Activated CD4-positive, CD25-positive, alpha-beta regulatory T cell (primary cell): Measurements from ENCODE around the gene ARHGEF7.

Experiments
- DNase-seq, 4 experiments: peaks; one replicate each; lab custom pipeline; 2025; lab: John Stamatoyannopoulos, UW

ARHGEF7 gene

DNA sequence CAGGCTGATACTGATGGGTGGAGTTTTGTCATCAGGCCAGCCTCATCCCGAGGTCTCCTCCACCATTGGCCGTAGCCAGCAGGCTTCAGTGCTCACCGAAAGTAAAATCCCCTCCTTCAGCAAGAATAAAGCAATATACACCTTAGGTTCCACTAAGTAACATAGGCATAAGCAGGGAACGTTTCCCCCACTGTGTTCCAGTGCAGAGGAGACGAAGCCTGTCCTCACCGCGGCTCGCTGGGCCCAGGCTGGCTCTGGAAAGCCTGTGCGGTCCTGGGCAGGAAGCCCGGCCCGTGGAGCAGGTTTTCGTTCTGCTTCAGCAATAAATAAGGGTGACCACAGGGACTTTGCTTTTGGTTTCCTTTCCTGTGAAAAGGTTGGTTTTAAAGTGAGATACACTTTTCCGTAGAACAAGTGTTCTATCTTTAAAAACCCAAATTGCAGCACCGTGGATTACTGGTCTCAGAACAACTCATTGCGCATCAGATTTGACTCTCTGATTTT lies 189.0 kb downstream of the ARHGEF7 start:
- no peak for DNase-seq

DNA sequence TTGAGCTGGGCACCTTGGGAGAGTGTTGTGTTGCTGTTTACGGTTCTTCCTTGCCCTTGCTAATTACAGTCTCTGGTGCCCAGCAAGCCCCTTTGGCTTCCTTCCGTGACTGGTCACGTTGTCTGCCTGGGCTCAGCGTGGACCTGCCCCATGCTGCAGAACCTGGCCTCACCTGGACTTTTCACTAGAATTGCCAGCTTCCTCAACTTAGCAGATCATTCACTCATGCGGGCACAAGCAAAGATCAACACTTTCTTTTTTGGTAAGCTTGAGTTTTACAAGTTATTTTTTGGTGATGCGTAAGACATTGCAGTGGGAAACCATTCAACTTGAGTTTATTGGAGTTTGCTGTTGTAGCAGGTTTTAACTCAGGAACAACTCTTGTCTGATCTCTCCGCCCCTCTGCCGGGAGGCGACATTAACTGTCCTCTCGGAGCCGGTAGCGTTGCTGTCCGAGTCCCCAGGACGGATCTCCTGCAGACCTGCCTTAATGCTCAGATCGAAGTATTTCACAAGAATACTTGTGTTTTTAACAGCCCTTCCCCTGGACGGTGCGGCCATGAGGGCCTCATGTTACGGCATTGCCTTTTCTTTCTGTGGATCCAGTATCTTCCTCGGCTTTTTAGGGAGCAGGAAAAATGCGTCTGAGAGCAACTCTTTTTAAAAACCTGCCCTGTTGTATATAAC lies 189.6 kb downstream of the ARHGEF7 start:
- no peak for DNase-seq

DNA sequence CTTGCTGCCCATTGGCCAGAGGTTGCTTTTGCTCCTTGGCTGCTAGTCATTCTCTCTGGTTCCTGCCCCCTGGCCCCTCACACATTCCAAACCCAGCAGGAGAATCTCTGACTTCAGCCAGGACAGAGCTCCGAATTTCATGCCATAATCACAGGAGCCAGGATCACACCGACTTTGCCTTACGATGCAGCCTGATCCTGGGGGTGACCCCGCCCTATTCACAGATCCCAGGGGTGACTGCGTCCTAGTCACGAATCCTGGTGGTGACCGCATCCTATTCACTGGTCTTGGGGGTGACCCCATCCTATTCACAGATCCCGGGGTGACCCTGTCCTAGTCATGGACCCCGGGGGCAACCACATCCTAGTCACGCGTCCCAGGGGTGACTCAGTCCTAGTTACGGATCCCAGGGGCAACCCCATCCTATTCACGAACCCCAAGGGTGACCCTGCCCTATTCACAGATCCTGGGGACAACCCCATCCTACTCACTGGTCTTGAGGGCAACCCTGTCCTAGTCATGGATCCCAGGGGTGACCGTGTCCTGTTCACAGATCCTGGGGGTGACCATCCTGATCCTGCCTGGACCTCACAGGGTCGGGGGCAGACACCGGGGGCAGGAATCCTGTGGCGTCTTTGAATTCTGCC lies 198.0 kb downstream of the ARHGEF7 start:
- DNase-seq, result no peak

DNA sequence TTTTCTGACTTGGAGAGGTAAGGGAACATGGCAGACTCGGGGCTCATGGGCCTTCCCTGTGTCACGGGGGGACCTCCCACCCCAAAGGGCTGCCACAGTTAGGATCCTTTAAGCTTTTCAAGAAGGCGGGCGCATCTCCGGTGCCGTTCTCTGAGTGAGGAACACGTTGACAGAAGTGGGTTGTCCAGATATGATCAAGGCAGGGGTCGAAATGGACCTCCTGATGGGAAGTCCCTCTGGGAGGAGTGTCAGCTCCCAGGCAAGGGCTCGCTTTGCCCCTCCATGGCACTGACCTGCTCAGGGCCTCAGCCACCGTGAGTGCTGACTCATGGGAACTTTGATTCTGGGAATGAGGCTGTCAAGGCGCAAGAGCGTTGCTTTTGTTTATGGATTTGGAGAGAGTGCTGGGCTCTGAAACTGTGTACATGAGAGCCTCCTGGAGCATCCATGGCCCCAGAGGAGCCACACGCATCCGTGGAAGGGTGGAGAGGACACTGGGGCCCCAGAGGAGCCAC lies 198.9 kb downstream of the ARHGEF7 start:
- DNase-seq, result no peak

GRCh38 chr13:111314852-111315251 lies 199.7 kb downstream of the ARHGEF7 start:
- DNase-seq, result no peak

GRCh38 chr13:111315347-111315995 lies 200.4 kb downstream of the ARHGEF7 start:
- no peak for DNase-seq

GRCh38 chr13:111316161-111316730 lies 201.1 kb downstream of the ARHGEF7 start:
- no peak for DNase-seq

DNA sequence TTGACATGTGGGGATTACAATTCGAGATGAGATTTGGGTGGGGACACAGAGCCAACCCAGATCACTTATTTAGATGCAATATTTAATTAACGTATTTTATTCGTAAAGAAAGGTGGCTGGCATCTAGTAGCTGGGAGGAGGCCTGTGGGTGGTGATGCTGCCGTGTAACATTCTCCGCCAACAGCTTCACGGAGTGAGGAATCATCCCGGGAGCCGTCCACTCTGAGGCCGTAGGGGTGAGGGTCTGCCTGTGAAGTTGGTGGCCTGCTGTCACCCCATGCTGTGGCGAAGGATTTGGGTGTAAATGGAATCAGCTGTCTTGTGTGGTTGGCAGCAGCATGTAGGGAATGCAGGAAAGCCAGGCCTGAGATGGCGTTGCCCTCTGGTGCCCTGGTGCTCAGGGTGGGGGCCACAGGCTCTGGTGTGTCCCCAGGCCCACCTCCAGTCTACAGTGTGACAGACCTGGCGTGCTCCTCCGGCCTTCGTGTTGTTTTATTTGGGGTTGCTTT lies 202.0 kb downstream of the ARHGEF7 start:
- DNase-seq, result no peak

GRCh38 chr13:111317571-111318345 lies 202.6 kb downstream of the ARHGEF7 start:
- DNase-seq, result no peak

- DNase-seq, result no peak
These were observed 203.3 kb downstream of the ARHGEF7 start for GRCh38 chr13:111318386-111318785.

DNA sequence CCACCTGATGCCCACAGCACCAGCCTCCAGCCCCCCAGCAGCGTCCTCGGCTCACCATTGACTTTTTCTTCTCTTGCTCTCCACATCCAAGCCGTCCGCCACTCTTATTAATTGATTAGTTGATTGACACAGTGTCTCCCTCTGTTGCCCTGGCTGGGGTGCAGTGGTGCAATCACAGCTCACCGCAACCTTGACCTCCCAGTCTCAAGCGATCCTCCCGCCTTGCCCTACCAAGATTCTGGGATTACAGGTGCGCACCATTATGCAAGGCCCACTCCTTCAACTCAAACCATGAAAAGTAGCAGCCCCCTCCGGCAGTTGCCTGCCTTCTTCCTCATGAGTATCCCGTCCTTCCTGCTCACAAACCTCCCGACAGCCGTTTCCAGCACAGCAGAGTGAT lies 204.4 kb downstream of the ARHGEF7 start:
- DNase-seq, result no peak

GRCh38 chr13:111319998-111320911 lies 205.1 kb downstream of the ARHGEF7 start, which contains the start of gene TEX29:
TSS of gene TEX29 (plus strand) at chr13:111320642. CDS start at chr13:111320891, 249 bp downstream.
- no peak for DNase-seq

GRCh38 chr13:111322001-111322915 lies 207.1 kb downstream of the ARHGEF7 start:
- DNase-seq, result no peak

GRCh38 chr13:111322916-111323331 lies 207.8 kb downstream of the ARHGEF7 start:
- DNase-seq, result no peak

GRCh38 chr13:111323549-111323948 lies 208.4 kb downstream of the ARHGEF7 start:
- no peak for DNase-seq

DNA sequence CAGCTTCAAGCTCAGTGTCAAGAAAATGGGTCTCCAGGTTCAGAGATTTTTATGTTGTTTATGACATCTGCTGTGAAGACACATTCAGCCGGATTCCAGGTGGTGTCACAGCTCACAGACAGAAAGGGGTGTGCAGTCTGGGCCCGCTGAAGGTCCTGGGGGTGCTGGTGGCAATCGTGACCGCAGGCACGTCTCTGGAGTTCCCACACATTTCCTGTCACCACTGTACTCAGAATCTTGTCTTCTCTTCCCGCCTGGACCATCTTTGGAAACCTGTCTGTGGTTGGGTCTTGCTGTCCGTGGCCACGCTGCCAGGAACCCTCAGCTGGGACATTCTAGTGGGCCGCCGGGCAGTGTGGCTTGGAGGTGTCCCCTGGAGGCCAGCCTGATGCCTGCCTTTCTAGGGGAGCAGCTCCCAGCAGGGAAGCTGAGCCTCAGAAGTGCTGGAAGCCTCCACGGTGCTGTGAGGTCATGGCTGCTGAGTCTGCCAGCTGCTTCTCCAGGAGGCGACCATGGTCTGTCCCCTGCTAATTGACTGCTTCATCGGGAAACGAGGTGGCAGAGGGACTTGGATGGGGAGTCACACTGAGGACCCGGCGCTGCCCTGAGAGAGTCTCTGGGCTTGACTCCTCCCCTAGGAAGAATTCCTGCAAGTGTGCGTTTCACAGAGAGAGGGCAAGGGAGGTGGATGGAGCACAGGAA lies 209.0 kb downstream of the ARHGEF7 start:
- no peak for DNase-seq

GRCh38 chr13:111324736-111325135 lies 209.6 kb downstream of the ARHGEF7 start:
- DNase-seq, result no peak

DNA sequence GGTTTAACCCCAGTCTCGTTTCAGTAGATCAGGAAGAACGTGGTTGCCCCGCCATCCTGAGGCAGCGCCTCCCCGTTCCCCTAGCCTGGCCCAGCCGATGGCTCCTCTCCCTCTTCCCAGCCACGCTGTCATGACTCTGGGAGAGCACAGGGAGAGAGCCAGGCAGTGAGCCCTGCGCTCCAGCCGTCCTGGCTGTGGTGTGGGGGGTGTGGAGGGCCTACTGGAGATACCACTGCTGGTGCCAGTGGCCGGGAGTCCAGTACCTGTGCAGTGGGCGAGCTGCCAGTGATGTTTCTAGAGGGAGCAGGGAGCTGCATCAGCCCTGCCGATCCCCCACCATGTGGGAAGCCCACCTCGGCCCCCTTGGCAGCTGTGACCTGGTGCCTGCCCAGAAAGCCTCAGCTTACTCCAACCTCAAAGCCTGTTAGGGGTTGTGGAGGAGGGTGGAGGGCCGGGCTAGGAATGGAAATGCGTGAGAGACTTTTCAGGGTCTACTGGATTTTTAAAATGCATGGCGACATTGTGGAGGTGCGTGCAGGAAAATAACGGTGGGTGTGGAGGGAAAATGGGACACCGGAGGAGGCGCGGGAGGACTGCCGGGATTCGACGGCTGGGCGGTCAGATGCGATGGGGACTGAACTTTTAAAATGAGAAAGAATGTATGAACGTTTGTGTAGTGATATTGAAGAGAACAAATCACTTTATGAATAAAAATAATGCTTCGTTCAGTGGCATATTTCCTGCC lies 210.2 kb downstream of the ARHGEF7 start:
- no peak for DNase-seq
